ENCODE results near the gene DCN. TPM values are rescaled to one million over a fixed set of nuclear protein-coding genes. Genes with fewer than 3 reads are reported as not detected.

Gene DCN
- total RNA-seq, 1 donor from 2014 or later, result not detected

DNA sequence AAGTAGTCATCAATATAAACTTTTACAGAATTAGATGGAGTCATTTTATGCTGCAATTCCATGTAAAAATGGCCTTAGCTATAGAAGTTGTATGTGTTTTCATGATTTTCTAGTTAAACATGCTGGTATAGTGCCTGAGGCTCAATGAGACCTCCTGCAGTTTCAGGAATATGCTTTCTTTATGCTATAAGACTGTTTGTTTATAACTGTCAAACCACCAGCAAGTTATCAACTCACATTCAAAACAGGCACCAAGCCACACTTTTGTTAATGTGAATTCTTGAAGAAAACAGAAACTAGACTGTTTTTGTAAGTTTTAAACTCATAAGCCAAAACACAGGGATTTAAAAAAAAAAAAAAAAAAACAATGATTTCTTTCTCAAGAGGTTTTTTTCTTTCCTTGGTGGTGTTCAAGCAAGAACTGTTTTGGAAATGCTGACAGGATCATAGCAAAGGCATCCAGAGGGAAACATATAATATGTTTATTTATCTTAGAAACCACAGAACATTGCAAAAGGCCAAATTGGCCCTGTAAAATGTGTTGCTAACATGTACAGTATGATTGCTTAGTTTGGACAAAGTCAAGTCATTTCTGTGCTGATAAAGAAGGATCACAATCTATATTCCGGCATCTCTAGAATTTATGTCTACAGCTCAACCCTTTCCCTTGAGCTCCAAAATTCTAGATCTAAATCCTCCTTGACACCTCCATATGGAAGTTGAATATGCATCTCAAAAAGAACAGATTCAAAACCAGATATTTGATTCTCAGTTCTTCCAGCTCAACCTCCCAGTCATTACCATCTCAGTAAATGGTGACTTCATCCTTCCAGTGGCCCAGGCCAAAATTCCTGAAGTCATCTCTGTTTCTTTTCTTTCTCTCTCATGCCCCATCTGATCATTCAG lies 42.3 kb downstream of the DCN start:
- intact Hi-C loops (cut with micrococcal nuclease), result no loop called here

DNA sequence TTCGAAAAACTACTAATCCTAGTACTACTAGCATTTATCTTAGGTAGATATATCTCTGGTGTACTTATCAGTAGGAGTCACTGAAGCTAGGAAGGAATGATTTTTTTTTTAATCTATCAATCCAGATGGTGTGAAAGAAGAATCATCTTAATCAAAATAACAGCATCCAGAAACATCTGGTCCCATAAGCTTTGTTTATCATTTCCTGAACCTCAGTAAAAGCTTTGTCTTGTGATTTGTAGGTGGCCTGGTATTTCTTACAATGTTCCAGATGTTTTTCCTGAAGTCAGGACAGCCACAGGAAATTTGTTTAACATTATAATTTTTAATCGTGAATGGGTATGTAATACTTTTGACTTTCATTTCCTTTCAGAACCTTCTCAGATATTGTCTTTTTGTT lies 43.3 kb downstream of the DCN start:
- intact Hi-C loops (cut with micrococcal nuclease), result no loop called here

DNA sequence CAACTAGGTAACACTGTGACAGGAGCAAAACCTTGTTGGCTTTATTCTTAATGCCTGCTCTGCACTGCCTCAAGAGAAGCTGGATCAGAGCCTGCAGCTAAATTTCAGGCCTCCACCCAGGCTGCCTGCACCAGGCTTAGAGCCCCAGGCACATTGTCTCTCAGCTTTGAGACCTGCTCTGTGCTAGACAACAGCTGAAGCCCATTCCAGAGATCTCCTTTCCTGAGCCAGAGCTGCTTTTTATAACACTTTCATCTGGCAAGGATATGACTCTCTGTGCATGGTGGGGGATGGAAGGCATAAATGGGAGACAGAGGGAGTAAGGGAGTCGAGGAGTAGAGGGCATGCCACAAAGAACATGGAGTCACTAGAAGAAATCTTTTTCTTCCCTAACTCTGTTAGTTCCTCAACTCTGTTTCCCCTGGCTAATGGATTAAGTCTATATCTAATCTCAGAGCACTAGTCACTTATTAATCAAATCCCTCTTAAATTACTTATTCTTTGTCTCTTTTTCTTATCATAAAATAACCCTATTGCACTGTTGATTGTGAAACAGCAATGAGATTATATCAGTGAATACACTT lies 44.2 kb downstream of the DCN start:
- intact Hi-C loops (cut with micrococcal nuclease), result no loop called here

DNA sequence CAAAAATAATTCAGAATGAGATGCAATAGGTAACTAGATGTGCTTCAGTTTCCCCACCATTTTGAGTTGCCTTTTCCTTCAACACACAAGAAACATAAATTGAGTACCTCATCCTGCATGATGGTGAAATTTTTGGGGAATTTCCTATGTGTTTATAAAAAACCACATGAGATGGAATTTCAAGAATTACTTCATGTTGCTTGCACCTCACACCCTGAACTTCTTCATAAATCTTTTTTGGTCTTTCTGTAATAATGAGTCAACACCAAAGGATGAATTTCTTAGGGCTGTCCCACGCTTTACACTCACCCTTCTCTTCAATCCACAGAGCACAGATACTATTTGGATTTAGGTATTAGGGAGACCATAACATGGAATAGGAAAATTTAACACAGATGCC lies 48.7 kb downstream of the DCN start:
- intact Hi-C loops (cut with micrococcal nuclease), result no loop called here

DNA sequence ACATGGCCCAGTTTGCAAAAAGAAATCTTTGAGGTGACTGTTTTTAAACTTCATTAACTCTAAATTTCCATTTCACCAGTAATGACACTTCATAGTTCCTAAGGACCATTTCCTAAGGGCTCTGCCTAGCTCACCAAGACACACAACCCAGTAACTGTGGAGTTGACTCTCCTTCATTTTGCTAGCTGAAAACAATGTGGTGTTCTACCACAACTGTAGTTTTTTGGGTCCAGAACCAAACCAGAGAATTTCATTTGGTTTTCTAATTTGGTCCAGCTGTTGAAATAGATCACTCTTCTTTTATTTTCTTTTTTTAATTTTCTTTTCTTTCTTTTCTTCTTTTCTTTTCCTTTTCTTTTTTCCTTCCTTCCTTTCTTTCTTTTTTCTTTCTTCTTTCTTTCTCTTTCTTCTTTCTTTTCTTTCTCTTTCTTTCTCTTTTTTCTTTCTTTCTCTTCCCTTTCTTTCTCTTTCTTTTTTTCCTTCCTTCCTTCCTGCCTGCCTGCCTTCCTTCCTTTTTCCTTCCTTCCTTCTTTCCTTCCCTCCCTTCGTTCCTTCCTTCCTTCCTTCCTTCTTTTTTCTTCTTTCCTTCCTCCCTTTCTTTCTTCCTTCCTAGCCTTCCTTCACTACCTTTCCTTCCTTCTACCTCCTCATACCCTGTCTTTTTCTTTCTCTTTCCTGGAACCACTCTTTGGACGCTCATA lies 52.8 kb downstream of the DCN start:
- intact Hi-C loops (cut with micrococcal nuclease), result no loop called here

DNA sequence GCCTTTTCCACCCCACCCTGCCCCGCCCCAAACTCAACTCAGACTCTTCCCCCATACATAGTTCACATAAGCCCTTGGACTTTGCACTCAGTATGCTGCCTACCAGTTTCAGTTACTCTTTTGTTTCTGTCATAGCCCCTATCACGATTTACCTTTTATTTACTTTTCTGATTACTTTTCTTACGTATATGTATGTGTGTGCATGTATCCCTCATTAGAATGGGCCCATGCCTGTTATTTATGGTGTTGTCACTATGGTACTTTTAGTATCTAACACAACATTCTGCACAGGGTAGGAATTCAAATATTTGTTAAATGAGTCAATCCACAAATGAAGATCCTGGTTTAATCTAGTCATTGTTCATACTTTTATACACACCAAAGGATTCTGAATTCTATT lies 54.9 kb downstream of the DCN start:
- intact Hi-C loops (cut with micrococcal nuclease), result no loop called here

DNA sequence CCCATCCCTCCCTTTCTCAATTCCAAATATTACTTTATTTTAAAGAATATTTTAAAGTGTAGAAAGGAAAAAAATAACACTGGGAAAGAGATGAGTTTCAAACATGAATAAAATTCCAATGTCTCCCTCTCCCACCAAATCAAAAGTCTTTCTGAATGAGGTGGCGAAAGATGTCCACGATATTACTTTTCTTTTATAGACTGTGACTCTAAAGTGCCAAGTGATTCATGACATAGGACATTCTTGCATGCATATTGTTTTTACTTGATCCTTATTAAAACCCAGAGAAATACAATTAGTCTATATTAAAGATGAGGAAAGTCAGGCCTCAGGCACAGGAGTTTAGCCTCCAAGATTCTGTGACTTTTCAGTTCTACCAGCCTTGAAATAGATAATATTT lies 55.3 kb downstream of the DCN start:
- intact Hi-C loops (cut with micrococcal nuclease), result no loop called here

DNA sequence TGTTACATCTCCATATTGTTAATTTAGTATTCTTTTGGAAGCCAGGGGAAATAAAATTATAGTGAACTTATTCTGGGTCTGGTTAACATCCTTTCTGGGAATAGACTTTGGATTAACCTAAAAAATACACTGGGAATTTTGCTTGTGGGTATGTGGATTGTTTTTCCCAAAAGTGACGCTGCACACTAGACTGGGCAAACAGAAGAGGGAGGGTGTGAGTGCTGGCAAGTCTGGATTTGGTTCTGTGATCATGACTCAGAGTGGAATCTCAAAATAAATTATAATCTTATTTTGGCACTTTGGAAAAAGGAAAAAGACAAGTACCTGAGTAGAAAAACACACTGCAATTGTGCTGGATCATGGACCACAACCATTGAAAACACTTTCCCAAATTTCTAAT lies 56.1 kb downstream of the DCN start:
- intact Hi-C loops (cut with micrococcal nuclease), result no loop called here

DNA sequence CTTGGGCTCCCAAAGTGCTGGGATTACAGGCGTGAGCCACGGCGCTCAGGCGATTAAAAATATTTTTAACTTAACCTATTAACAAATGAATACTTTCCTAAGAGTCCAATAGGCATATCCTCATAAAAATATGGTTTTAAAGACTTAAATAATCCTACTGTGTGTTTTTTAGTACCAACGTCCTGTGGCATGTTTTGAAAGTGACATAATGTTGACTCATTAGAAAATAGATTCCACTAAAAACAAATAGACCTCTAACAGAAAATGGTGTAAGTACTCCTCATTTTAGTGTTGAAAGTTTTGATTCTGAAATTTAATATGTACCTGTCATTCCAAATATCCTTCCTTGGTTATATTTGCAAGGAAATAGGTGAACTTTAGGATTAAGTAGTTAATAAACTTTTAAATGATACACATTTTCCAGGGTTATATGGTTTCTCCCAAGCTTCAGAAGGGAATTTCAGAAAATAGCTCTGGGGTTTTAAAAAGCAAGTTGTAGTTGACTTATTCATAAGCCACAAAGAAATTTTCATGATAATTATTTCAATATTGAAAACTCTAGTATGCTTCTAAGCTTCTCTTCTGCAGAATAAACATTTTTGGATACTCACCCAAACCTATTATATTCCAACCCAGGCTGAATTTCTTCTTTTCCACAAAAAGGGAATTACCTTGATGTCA lies 59.2 kb downstream of the DCN start:
- intact Hi-C loops (cut with micrococcal nuclease), result no loop called here

DNA sequence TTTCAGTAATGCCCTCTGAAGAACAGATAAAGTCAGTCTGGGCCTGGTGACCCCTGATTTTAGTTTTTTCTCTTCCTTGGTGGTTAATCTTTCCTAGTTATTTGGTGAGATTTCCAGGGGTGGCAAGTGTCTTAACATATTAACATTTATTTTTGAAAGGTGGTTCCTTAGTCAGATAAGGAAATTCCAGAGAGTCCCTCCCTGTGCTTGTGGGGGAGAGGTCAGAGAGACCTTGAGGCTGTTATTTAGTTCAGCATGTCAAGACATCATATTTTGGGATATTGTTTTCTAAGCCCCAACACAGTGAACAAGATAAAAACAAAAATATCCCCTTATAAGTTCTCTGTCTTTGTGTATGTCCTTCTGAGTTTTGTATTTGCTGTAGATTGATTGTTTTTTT lies 61.8 kb downstream of the DCN start:
- intact Hi-C loops (cut with micrococcal nuclease), result no loop called here

DNA sequence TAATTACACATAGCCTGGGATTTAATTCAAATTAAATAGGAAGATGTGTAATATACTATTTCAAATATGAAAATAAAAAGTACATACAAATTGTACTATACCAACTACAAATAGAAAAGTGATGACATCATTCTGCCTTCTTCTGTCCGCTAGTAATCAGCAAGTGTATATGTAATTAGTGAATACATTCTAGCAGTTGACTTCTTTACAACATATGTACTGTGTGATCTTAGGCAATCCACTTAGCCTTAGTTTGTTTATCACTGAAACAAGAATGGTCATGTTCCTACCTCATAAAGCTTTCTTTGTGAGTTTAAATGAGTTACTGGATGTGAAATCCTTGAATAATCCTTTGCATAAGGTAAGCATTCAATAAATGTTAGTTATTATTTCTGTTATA lies 63.5 kb downstream of the DCN start:
- intact Hi-C loops (cut with micrococcal nuclease), result no loop called here

DNA sequence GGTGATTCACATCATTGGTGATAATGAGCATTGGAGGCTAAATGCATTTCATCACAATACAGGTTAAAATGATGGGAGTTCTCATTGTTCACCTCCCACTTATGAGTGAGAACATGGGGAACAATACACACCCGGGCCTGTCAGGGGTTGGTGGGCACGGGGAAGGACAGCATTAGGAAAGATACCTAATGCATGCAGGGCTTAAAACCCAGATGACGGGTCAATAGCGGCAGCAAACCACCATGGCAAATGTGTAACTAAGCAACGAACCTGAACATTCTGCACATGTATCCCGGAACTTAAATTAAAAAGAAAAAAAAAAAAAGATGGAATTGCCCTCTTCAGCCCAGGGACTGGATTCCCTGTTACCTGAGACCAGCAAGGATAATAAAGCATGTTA lies 69.0 kb downstream of the DCN start:
- intact Hi-C loops (cut with micrococcal nuclease), result no loop called here

DNA sequence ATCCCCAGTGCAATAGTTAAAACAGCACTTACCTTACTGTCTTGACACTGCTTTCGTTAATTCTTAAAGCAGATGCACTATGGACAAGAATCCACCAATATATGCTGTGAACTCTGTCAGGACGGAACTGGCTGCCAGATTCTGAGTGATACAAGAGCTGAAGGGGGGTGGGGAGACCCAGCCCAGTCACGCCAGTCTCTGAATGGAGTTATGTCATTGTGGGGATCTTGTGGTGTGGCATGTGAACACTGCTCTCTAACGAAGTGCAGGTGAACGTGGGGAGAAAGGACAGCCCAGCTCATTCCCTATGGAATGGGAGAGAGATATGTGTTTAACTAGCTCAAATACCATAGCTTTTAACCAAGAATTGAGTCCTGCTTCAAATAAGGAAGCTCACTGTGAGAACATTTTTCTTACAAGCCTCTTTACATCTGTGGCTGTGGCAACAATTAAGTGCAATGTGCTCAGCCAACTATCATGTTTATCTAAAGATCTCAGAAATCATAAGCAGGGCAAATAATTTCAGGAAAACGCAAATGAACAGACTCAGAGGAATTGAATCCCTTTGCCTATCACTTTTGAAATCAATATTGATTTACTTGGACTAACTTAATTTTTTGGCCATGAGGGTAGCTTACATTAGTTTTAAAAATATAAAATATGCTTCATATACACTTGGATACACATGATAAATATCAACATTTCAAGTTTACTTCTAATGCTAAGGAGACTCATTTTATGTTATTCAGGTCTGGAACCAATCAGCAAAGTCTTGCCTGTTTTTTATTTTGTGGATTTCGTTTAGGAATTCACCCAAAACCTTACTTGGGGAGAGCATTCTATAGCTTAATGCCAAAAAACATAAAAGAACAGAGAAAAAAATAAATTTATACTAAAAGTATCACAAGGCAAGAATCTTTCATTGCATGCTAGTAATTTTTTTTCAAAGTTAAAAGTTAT lies 71.0 kb downstream of the DCN start, which contains the start of gene LUM:
TSS of gene LUM (minus strand) at position 129 of the 960 bp plus-strand sequence. CDS start 2,515 bp downstream, outside the sequence.
- intact Hi-C loops (cut with micrococcal nuclease), result no loop called here

DNA sequence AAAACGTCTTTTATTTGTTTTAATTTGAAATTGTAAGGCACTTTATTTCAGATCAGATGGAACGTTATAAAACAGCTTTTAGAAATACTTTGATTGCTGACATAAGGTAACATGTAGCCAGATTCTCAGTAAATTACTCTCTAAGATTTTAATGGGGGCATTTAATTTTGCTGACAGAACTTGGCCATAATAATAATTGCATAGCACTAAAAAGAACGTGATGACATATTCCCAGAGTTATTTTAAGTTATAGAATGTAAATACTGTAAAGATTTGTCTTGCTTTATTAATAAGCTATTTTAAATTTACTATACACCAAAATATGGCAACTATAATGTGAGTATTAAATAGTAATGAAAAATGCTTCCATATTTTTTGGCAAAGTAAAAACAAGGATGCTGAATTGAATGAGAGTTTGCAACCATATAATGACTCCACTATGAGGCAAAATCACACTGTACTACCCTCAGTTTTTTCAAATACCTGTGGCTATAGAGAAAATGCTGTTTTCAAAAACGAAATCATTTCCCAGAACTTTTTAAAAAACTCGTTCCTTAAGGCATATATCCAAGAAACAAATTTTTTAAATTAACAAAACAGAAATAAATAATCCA lies 72.2 kb downstream of the DCN start:
- intact Hi-C loops (cut with micrococcal nuclease), result no loop called here

DNA sequence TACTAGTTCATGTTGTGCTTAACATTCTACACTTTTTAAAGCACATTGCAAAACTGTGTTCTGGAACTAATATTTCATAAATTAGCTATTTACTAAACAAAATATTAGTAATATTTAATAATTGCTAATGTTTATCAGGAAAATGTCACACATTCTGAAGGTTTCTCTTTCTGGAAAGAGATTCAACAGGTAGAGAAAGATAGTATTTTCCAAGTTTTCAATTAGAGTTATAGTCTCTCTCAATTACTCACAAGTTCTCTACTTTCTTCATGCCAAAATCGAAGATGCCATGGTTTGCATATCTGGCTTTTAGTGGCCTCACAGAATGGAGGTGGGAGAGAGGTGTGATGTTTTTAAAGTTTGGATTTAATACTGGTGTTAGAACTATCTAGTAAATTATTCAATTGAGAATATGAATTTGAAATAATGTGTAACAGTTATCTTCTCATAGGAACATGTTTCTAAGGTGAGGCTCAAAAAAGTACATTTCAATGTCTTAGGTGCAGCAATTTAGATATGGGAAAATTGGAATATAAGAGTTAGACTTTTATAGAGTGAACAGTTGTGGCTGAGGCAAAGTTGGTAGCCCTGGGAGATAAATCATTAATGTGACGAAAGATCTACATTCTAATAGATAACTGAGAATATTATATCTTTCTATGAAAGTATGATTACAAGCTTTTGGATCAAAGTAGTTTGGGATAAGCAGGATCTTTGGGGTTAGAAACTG lies 72.9 kb downstream of the DCN start:
- intact Hi-C loops (cut with micrococcal nuclease), result loop anchor here (1.0 kb wide), 1 partner anchor 131 kb away; no protein-coding TSS in a partner anchor

DNA sequence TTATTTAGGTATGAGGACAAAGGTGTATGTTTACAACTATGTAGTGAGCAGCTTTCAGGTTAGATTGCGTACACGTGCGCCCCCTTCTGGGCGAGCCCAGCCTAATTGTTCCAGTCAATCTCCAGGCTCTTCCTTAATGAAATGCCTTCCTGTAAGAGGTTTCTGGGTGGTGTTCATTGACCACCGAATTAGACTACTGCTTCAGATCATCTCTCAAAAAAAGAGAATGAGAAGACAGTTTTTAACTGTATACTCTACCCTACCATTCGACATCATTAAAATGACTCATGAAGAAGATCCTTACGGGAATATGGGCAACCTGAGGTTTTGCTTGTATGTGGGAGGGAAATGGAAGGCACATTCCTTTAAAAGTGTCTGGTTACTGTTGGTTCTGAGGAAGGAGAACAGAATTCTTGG lies 73.5 kb downstream of the DCN start:
- intact Hi-C loops (cut with micrococcal nuclease), result loop anchor here (1.0 kb wide), 1 partner anchor 131 kb away; no protein-coding TSS in a partner anchor

DNA sequence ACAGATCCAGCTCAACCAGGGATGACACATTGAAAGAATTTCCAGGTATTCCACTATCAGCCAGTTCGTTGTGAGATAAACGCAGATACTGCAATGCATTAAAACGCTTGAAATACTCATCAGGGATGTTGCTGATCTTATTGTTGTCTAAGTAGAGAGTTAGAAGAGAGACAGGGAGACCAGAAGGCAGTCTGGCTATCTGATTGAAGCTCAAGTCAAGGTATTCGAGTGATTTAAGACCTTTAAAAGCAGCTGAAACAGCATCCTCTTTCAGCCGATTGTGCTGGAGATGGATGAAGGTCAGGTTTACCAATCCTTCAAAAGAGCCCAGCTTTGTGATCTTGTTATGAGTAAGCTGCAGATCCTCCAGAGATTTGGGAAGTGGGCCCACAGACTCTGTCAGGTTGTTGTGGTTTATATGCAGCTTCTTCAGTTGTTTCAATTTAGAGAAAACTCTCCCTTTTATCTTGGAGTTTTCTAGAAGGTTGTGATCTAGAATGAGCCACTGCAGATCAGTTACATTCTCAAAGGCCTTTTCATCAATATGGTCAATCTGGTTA lies 74.3 kb downstream of the DCN start:
- intact Hi-C loops (cut with micrococcal nuclease), result no loop called here

DNA sequence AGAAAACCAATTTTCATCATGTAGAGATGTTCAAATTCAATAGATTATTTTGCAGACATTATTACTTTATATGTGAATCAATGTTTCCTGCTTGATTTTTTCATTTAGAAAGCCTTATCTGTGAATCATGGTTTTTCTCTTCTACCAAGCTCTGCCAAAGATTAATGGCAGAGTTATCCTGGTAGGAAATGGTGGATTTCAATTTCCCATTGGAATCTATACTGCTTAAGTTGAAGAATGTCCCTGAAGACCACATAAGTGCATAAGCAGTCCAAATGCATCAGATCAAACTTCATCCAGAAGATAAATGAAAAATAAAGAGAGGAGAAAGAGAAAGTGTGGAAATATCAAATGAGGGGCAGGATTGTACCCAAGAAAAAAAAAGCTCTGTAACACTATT lies 76.3 kb downstream of the DCN start:
- intact Hi-C loops (cut with micrococcal nuclease), result no loop called here

DNA sequence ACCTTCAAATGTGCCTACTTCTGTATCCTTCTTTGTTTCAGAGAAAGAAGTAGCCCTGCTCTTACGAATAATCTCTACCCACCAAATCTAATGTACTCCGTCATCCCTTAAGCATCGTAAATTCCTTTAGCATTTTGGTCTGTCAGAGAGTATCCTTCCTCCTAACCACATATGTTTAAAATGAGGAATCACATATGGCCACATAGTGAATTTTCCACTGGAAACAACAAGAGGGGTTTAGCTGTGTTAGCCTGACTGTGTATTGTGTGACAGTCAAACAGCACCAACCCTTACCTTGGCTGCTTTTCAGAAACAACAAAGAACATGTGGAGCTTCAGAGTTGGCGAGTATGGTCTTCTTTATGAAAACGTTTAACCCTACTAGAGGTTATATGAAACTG lies 76.8 kb downstream of the DCN start:
- intact Hi-C loops (cut with micrococcal nuclease), result no loop called here
